Panc1 (cell line): ENCODE measurements around the gene BTBD9. TPM values are rescaled to one million over a fixed set of nuclear protein-coding genes. Genes with fewer than 3 reads are reported as not detected.

Experiments used
- ATAC-seq: fragments of 200-7000 bp; cut with Tn5 transposase; 2 replicates; pipeline ENCODE4 v1.9.1; 2020; ENCODE audit warnings: mild to moderate bottlenecking, moderate library complexity
- BruUV-seq: library from RNA; stranded (reverse); fragments of 400-500 nt; replicated peaks from 2 replicates; lab custom pipeline; 2021; lab: Mats Ljungman, UMichigan
- CTCF ChIA-PET: fragments of 300-600 bp; sonication (Branson Sonifier 250); formaldehyde crosslinking; loops from one replicate; lab custom pipeline; 2022; ENCODE audit warnings: antibody characterized with exemption; lab: Charles Lee
- POLR2A ChIA-PET: fragments of 300-600 bp; sonication (Branson Sonifier 250); formaldehyde crosslinking; loops from one replicate; lab custom pipeline; 2022; ENCODE audit warnings: antibody characterized with exemption; lab: Charles Lee
- DNase-seq: peaks from one replicate; pipeline ENCODE4 v3.0.0-alpha.2; 2010; ENCODE audit warnings: low read depth, low spot score
- H3K27ac ChIP-seq: 2 replicates; pipeline ENCODE4 v1.5.1; 2011; ENCODE audit warnings: mild to moderate bottlenecking, low read length, inconsistent platforms
- H3K27me3 ChIP-seq: fragments of 200-500 bp; sonication (Bioruptor generic); 2 replicates; pipeline ENCODE4 v1.6.0; 2014; ENCODE audit warnings: low read length, inconsistent platforms; ENCODE audit not compliant: control insufficient read depth, insufficient read depth
- H3K36me3 ChIP-seq: fragments of 200-500 bp; sonication (Bioruptor generic); 2 replicates; pipeline ENCODE4 v1.5.1; 2014; ENCODE audit warnings: inconsistent platforms, mild to moderate bottlenecking, low read length, moderate library complexity; ENCODE audit not compliant: control insufficient read depth, insufficient read depth
- H3K4me1 ChIP-seq: 2 replicates; pipeline ENCODE4 v1.5.1; 2011; ENCODE audit warnings: inconsistent platforms, mild to moderate bottlenecking, low read length, moderate library complexity; ENCODE audit not compliant: control insufficient read depth, insufficient read depth
- H3K4me3 ChIP-seq, 2 experiments: 2 replicates each; pipeline ENCODE4 v1.5.1; 2011 to 2012; ENCODE audit warnings: low read depth in 2 of 2, low read length in 2 of 2, mild to moderate bottlenecking in 2 of 2, inconsistent platforms in 1 of 2, moderate library complexity in 1 of 2
- H3K9me3 ChIP-seq: fragments of 200-500 bp; sonication (Bioruptor generic); 2 replicates; pipeline ENCODE4 v1.5.1; 2014; ENCODE audit warnings: low read depth, mild to moderate bottlenecking, inconsistent platforms, low read length, moderate library complexity; ENCODE audit not compliant: control insufficient read depth, insufficient read depth
- POLR2AphosphoS5 ChIP-seq: IDR thresholded peaks from 2 replicates; pipeline ENCODE4 v1.6.1; 2012; ENCODE audit warnings: mild to moderate bottlenecking, low read depth, low read length, moderate library complexity
- SIN3A ChIP-seq: IDR thresholded peaks from 2 replicates; pipeline ENCODE4 v1.6.1; 2012; ENCODE audit warnings: low read depth, mild to moderate bottlenecking, low read length, moderate library complexity, borderline replicate concordance; ENCODE audit not compliant: insufficient read depth
- TCF7L2 ChIP-seq: IDR thresholded peaks from 2 replicates; pipeline ENCODE4 v1.6.1; 2011; ENCODE audit warnings: mild to moderate bottlenecking, low read depth, low read length, inconsistent platforms
- in situ Hi-C: cut with HindIII; loops from 2 replicates; pipeline ENCODE4 v1.10.0; 2016; ENCODE audit warnings: low sequenced_read_pairs, low pct_unique_long_range_greater_than_20kb
- intact Hi-C: fragments of 100-400 bp; cut with micrococcal nuclease; formaldehyde crosslinking; loops from one replicate; pipeline ENCODE4 v1.10.0; 2022; ENCODE audit not compliant: unreplicated experiment
- total RNA-seq: library from RNA; stranded (reverse); gene quantifications from one replicate; pipeline ENCODE4 v1.2.1, GENCODE V29; 2021; ENCODE audit not compliant: unreplicated experiment
- TF ChIP-seq, protein P1 (sequence below), 2 experiments: IDR thresholded peaks; 2 replicates each; pipeline ENCODE4 v1.6.1; 2011 to 2012; ENCODE audit warnings: low read depth in 2 of 2, control low read depth in 1 of 2, low read length in 1 of 2, mild to moderate bottlenecking in 1 of 2, moderate library complexity in 1 of 2; ENCODE audit not compliant: insufficient read depth in 1 of 2
- TF ChIP-seq, protein P2 (sequence below): fragments of 450-650 bp; IDR thresholded peaks from 2 replicates; pipeline ENCODE4 v1.5.1; 2017; ENCODE audit warnings: mild to moderate bottlenecking

The BTBD9 gene
- total RNA-seq, 1 experiment from 2014 or later: 12.8 TPM

- no peak for TF ChIP-seq SIN3A
- TF ChIP-seq, protein P1, sequence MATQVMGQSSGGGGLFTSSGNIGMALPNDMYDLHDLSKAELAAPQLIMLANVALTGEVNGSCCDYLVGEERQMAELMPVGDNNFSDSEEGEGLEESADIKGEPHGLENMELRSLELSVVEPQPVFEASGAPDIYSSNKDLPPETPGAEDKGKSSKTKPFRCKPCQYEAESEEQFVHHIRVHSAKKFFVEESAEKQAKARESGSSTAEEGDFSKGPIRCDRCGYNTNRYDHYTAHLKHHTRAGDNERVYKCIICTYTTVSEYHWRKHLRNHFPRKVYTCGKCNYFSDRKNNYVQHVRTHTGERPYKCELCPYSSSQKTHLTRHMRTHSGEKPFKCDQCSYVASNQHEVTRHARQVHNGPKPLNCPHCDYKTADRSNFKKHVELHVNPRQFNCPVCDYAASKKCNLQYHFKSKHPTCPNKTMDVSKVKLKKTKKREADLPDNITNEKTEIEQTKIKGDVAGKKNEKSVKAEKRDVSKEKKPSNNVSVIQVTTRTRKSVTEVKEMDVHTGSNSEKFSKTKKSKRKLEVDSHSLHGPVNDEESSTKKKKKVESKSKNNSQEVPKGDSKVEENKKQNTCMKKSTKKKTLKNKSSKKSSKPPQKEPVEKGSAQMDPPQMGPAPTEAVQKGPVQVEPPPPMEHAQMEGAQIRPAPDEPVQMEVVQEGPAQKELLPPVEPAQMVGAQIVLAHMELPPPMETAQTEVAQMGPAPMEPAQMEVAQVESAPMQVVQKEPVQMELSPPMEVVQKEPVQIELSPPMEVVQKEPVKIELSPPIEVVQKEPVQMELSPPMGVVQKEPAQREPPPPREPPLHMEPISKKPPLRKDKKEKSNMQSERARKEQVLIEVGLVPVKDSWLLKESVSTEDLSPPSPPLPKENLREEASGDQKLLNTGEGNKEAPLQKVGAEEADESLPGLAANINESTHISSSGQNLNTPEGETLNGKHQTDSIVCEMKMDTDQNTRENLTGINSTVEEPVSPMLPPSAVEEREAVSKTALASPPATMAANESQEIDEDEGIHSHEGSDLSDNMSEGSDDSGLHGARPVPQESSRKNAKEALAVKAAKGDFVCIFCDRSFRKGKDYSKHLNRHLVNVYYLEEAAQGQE (IDR thresholded peaks at IDR 0.05; ENCODE audit: insufficient read depth in 1 of 2, low read depth in 2 of 2, low read length in 1 of 2): no peak
- TF ChIP-seq, protein P2, sequence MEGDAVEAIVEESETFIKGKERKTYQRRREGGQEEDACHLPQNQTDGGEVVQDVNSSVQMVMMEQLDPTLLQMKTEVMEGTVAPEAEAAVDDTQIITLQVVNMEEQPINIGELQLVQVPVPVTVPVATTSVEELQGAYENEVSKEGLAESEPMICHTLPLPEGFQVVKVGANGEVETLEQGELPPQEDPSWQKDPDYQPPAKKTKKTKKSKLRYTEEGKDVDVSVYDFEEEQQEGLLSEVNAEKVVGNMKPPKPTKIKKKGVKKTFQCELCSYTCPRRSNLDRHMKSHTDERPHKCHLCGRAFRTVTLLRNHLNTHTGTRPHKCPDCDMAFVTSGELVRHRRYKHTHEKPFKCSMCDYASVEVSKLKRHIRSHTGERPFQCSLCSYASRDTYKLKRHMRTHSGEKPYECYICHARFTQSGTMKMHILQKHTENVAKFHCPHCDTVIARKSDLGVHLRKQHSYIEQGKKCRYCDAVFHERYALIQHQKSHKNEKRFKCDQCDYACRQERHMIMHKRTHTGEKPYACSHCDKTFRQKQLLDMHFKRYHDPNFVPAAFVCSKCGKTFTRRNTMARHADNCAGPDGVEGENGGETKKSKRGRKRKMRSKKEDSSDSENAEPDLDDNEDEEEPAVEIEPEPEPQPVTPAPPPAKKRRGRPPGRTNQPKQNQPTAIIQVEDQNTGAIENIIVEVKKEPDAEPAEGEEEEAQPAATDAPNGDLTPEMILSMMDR: no peak
- TF ChIP-seq TCF7L2: no peak
- TF ChIP-seq POLR2AphosphoS5: no peak
- Histone ChIP-seq H3K27me3 (no peaks in the 10 kb centered on the region), H3K4me1 (peaks cover 25% of the 10 kb centered on the region), H3K27ac (no peak overlapping the region), H3K36me3 (no peaks in the 10 kb centered on the region), H3K4me3 (no peak overlapping the region), H3K9me3 (no peaks in the 10 kb centered on the region)
- ChIA-PET CTCF (no interaction called here), POLR2A (no interaction called here)
- intact Hi-C loops: no loop called here
- in situ Hi-C loops: no loop called here
- ATAC-seq (no peak), DNase-seq (no peak)
- no TSS peak for BruUV-seq
Observed at GRCh38 chr6:38354905-38355304, 284.8 kb downstream of the BTBD9 start.

DNA sequence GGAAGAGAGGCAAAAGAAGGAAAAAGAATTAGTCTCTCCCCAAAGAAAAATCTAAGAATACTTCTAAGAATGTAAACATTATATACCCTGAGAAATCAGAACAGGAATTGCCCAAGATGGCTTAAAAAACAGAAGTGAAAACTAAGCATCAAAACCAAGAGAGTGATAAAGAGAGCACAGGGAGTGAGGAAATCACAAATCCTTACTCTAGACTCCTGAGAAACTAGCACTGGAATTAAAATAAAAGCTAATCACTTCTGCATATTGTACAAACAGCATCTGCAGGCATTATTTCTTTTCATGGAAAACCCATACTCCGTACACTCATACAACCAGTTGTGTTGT is 285.7 kb downstream of the BTBD9 start:
- in situ Hi-C loops: no loop called here
- DNase-seq (no peak), ATAC-seq (no peak)
- Histone ChIP-seq H3K27ac (no peak overlapping the region), H3K4me1 (peaks cover 22% of the 10 kb centered on the region), H3K27me3 (no peaks in the 10 kb centered on the region), H3K36me3 (no peaks in the 10 kb centered on the region), H3K4me3 (no peak overlapping the region), H3K9me3 (no peaks in the 10 kb centered on the region)
- TF ChIP-seq POLR2AphosphoS5 (no peak), SIN3A (no peak), TCF7L2 (no peak)
- TF ChIP-seq, protein P1 (IDR thresholded peaks at IDR 0.05; ENCODE audit: insufficient read depth in 1 of 2, low read depth in 2 of 2, low read length in 1 of 2): no peak
- ChIA-PET POLR2A (no interaction called here), CTCF (no interaction called here)
- intact Hi-C loops: no loop called here
- no TSS peak for BruUV-seq
